SK-MEL-5 (cell line): ENCODE data around the gene GCNT4. TPM values are rescaled to one million over a fixed set of nuclear protein-coding genes. Genes with fewer than 3 reads are reported as not detected.
A peak's percentile ranks its signal among the peaks of the same experiment; 100 is the strongest.

ENCODE experiments used
- DNase-seq: peaks from one replicate; pipeline ENCODE4 v3.0.0-alpha.2; 2016; ENCODE audit warnings: low read depth, low spot score
- in situ Hi-C: cut with HindIII; loops from 2 replicates; pipeline ENCODE4 v1.10.0; 2016; ENCODE audit warnings: low sequenced_read_pairs, high pct_unique_total_duplicates, low pct_unique_long_range_greater_than_20kb
- total RNA-seq: library from RNA; depleted of rRNA; stranded (reverse); fragments of >200 nt; shearing (Covaris generic); gene quantifications from 2 replicates; pipeline ENCODE4 v1.2.3, GENCODE V29; 2014

The GCNT4 gene
- total RNA-seq, 1 experiment from 2014 or later, result 1.1 TPM

DNA sequence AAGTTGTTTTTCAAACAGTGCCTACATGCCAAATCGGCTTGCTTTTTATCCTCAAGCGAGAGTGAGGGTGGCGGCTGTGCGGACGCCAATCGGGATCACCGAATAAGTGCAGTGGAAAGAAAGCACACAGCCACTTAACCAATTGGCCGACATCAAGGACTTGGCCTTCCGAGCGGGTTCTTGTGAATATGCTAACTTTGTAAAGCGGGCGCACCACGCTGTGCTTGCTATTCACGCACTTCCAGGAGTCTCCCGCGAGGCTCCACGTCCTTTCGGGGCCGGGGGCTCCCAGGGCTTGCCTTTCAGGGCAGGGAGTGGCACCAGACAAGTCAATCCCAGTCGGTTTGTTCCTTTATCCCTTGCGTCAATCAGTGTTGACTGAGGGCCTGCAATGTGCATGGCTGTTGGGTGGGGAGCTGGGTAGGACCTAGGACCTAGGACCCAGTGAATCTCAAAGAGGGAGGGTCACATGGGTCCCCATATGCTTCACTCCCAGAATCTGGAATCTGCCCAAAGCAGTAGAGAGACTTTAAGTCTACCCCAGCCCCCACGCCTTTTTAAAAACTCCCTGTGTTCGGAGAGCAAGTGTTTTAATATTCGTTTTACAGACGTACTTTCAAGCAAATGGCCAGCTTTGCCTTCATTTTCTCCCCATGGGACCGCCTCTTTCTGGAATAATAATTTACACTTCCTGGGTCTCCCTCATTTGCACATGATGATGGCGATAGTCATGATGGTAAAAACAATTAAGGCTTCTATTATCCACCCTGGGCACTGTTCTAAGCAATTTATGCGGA is 2.0 kb upstream of the GCNT4 start:
- in situ Hi-C loops, result no loop called here
- no peak for DNase-seq

GRCh38 chr5:75053304-75054133 is 1.2 kb upstream of the GCNT4 start:
- peak; percentile 68 for DNase-seq
- in situ Hi-C loops, result no loop called here

GRCh38 chr5:75053054-75053303 is 621 bp upstream of the GCNT4 start:
- DNase-seq, result no peak
- in situ Hi-C loops, result no loop called here

DNA sequence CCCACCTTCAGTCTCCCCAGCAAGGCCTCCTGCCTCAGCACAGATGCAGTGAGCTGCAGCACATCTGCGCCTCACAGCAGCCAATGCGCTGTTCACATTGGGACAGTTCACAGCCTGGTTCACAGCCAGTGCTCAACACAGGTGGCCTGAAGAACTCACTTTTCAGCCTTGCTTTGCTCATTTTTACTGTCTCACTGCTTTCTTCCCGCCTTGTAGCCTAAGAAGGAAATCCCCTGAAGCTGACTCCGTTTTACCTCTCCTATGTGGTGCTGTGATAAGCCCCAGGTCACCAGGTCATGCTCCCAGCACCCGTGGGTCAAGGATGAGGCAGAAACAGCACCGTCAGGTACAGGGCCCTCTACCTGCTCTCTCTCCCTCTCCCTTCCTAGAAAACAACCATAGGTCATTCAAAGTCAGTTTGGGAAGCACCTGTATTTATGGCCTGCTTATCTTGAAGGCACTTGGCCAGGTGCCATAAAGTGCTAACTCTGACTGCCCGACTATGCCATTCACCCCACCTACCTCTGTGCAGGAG is 1.1 kb downstream of the GCNT4 start:
- in situ Hi-C loops, result no loop called here

GRCh38 chr5:75050415-75050814 is 1.9 kb downstream of the GCNT4 start:
- peak; percentile 64 for DNase-seq
- in situ Hi-C loops, result no loop called here

More for the DNA sequence above, 1.1 kb downstream of the GCNT4 start:
- DNase-seq, result no peak

DNA sequence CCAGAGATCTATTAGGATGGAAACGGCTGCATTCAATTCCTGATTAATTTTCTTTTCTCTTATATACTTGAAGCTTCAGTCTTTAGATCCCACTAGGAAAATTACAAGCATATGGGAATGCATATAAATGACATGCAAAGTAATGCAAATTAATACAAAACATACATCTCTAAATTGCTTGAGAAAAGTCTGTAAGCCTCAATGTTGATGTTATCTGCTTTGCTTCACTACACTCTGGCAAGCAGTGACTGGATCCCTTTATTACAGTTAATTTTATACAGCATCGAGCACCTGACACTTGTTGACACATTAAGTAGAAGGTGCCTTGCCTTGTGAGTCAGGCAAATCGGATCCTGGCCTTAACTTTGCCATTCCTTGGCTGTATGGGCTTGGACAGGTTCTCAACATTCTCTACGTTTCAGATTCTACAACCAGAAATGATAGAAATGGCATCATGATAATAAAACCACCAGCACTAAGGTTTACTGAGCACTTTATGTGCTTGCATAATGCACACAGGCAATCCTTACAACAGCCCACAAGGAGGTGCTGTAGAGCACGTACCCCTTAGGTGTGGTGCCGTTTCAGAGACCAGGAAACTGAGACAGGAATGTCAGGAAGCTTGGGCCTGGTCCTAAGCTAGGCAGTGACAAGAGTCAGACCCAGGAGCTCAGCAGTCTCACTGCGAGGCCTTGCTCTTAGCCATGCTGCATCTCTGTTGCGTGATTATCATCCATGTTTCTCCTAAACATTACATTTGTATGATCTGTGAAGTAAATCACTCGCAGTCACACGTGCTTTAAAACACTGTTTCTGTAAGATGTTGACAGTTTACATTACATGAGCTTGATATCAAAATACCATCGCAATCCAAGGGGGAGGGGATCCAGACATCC is 2.7 kb downstream of the GCNT4 start:
- peak; percentile 79 for DNase-seq
- in situ Hi-C loops, result no loop called here

DNA sequence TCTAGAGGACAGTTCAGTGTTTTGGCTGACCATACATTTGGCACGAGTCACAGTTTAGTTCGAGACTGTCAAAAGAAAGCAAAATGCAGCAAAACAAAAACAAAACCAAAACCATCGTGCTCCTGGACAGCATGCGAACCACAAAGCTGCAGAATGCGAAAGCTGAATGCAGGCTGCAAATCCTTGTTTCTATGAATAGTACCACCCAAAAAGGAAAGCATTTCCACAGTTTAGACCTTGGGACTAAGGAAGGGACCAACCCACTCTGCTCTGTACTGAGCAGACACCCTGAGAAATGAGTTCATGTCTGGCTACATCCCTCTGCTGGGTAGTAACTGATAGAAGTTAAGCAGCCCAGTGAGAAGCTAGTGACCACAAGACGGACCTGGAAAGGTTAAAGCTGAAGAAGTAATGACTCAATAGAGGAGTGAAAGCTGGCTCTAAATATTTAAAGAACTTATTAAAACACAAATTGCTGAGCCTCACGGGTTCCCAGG is 3.9 kb downstream of the GCNT4 start:
- no peak for DNase-seq
- in situ Hi-C loops, result no loop called here

DNA sequence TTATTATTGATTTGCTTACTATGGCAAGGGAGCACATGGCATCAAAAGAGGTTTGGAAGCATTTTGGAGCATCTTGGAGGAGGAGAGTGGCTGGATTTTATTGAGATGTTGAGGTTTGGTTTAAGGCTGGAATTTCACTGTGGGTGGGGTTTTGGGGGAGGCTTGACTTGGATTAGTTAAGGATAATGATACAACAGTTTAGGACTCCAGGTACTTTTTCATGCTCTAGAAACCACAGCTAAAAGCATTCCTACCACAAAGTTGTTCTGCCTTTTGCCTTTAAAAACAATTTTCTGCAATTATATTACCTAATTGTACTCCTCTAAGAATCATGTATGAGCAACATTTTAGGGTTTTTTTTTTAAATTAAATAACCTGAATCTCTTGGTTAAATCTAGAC is 5.0 kb downstream of the GCNT4 start:
- no peak for DNase-seq
- in situ Hi-C loops, result no loop called here

GRCh38 chr5:75046366-75047142 is 5.8 kb downstream of the GCNT4 start:
- in situ Hi-C loops, result no loop called here
- DNase-seq, result no peak

DNA sequence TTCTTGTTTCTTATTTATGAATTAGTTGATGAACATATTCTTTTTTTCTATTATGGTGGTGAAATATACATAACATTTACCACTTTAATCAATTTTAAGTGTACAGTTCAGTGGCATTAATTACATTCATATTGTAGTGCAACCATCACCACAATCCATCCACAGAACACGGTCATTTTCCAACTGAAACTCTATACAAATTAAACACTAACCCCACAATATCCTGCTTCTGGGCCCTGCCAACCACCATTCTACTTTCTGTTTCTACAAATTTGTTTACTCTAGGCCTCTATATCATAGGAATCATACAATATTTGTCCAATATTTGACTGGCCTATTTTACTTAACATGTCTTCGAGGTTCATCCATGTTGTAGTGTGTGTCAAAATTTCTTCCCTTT is 7.3 kb downstream of the GCNT4 start:
- in situ Hi-C loops, result no loop called here
- DNase-seq, result no peak

DNA sequence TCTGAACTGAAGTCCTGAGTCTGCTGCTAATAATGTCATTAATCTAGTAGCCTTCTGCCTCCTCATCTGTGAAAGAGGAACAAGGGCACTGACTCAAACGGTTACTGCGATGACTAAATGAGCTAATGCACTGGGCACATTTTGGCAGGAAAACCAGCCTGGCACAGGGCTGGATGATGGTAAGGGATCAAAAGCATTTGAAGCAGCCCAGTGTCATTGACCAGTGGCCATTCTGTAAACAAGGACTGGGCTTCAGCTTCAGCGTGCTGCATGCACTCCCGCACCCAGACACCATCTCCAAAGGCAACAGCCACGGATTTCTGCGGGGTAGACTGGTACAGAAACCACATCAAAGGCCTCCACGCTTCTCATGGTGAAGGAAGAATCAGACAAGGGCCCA is 8.0 kb downstream of the GCNT4 start:
- DNase-seq, result no peak
- in situ Hi-C loops, result no loop called here

- DNase-seq, result no peak
- in situ Hi-C loops, result no loop called here
Measured at GRCh38 chr5:75043633-75044264, 8.6 kb downstream of the GCNT4 start.

GRCh38 chr5:75042522-75042921 is 9.8 kb downstream of the GCNT4 start:
- in situ Hi-C loops, result no loop called here
- DNase-seq, result no peak

DNA sequence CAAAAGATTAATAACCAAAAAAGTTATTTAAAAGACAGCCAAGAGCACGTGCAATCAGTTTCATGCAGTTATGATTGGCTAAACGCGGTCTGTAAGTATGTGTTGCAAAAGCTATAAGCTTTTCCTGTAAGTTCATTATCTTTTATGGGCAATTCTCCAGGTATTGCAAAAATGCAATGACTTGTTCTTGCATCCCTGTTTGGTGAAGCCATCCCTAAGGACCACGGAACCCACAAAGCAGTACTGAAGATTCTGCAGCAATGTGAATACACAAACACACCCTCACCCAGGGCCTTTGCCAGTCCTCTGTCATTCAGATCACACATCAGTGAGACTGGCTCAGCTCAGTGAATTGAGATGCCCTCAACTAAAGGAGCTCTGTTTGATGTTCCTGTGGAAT is 11.4 kb downstream of the GCNT4 start:
- DNase-seq, result no peak
- in situ Hi-C loops, result no loop called here

GRCh38 chr5:75037106-75037505 is 15.3 kb downstream of the GCNT4 start:
- no peak for DNase-seq
- in situ Hi-C loops, result no loop called here

DNA sequence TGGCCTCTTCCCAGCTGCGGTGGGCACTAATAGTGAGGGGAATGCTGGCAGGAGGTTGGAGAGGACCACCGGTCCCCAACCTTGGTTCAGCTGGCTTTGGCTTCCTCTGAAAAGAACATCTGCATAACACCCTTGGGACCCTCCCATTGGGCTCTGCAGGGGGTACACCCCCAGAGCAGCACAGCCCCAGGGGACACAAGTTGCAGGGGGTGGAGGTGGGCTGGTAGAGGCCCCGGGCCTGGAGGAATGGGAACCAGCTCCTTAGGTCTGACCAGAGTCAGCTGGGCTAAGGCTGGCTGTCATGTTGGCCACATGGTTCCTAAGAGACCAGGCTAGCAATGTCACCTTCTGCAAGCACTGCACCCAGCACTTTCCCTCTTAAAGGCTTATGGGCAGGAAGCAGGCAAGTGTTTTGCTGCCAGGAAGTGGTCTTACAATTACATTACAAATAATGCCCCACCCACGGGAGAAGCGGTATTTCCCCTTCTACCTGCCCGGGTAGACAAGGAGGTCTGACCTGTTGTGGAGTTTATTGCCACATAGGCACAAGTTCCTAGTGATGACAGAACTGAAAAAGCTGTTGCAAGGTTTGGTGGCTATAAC is 18.1 kb downstream of the GCNT4 start:
- DNase-seq, result no peak
- in situ Hi-C loops, result no loop called here
